HG02678 (cell line): ENCODE results near the gene ASB1.

ENCODE experiments used
- ATAC-seq: cut with Tn5 transposase; IDR thresholded peaks from one replicate; pipeline ENCODE4 v1.9.1; 2021; ENCODE audit warnings: mild to moderate bottlenecking, moderate library complexity; ENCODE audit not compliant: unreplicated experiment

Gene ASB1

DNA sequence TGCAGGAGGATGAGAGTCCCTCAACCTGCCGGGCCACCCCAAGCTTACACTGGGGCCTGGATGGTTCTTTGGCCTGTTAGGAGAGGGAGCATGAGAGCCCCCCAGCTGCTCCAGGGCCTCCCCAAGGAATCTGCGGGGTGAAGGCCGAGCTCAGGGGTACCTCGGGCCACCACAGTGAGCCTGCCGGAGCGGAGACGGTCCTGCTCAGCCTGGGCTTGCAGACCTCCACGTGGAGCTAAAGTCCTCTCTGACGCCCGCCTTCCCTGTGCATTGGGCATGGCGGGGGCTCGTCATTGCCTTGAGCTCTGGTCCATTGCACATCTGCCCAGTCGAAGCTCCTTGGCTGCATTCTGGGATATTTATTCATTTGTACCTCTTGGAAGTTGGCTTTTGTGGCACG lies 62.7 kb downstream of the ASB1 start:
- no peak for ATAC-seq

- ATAC-seq: no peak
These were observed 63.2 kb downstream of the ASB1 start for GRCh38 chr2:238489896-238490295.

DNA sequence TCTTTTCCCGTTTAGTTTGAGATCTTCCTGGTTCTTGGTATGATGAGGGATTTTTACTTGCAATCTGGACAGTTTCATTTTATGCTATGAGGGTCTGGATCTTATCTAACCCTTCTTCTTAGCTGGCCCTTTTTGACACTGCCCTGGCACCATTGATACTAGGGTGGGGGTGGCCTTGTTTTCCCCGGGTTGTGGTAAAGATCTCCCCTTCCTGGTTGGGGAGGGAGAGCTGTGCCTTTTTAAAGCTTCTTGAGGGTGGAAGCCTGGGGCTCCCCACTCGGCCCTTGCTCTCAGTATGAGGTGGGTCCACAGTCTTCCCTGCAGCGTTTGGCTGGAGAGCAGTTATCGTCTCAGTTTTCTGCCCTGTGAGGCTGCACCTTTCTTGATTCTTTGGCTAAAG lies 66.1 kb downstream of the ASB1 start:
- ATAC-seq: no peak

DNA sequence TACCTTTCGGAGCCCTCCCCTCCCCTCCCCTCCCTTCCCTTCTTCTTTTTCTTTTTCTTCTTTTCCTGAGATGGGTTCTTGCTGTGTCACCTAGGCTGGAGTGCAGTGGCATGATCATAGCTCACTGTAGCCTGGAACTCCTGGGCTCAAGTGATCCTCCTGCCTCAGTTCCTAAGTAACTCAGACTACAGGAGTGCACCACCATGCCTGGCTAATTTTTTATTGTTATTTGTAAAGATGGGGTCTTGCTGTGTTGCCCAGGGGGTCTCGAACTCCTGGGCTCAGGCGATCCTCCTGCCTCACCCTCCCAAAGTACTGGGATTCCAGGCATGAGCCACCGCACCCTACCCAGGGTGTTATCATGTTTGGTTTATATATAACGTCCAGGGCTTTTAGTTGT lies 66.7 kb downstream of the ASB1 start:
- no peak for ATAC-seq

DNA sequence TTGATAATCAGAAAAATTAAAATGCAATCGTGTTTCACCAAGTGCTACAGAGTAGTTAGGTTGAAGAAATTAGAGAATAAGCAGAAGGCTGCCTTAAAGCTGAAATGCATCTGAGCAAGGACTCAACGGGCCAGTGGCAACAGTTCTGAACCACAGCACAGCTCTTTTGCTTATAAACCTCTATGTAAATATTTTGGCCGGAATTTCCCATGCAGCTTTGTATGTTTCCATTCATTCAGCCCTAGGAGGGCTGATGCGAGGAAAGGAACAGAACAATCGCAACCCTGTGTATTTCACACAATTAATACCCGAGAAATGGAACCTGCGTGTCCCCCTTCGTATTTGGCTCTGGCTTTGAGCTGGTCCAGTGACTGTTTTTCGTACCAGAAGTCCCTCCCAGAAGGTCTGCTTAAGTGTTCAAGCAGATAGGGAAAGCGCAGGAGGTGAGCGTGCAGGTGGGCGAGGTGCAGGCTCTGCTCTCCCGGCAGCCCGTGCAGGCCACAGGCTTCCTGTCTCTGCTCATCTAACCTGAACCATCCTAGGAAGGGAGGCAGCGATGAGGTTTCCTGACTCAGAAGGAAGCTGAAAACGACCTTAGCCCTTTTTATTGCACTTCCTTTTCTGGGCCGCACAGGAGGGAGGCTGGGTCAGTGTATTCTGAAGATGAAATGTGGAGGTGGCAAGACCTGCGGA lies 67.3 kb downstream of the ASB1 start:
- no peak for ATAC-seq

- no peak for ATAC-seq
These were observed 67.8 kb downstream of the ASB1 start for GRCh38 chr2:238494573-238494961.

DNA sequence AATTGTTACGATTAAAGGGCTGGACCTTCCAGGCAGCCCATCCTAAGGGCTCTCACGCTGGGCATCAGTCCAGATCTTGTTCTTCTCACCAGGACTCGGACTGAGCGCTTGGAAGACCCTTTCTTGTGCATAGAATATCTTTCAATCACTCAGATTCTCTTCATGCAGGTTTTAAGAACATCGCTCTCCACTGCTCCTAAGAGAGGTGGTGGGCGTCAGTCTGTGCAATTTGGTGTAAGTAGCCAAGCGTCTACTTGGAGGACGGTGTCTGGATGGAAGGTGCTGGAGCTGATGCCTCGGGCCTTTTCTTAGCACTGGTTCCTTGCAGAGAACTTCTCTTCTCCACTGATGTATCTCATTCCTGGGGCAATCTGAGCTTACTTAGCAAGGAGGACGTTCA lies 68.7 kb downstream of the ASB1 start:
- ATAC-seq: no peak

DNA sequence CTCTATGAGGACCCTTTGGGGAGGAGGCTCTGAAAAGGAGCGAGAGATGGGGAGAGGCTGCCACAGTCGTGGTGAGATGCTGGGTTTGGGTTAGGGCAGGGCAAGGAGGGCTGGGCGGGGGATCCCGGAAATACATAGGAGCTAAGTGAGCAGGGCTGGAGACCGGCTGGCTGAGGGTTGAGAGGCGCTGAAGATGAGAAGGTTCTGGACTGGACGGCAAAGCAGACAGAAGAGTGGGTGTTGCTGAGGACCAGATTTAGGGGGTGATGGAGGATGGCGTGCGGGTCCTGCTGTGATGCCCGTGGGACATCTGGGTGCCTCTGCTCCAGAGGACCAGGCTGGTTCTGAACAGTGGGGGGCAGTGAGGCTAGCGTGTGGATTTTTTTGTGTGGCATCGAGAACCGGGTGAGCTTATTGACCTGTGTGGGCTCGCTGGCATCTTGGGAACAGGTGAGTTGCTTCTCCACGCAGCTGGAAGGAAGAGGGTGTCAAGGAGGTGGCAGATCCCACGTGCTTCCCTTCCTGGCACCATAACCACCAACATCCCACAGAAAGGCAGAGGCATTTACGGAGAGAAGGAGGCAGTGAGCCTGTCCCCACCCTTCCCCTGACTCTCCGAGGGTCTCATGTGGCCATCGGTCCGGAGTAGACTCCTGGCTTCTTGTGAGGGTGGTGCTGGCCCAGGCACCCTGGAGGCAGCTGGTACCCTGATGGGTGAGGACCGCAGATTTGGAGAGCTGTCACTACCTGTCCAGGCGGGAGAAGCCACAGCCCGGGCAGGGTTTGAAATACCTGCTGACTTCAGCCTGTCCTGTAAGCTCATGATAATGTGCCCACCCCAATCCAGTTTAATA lies 70.3 kb downstream of the ASB1 start:
- no peak for ATAC-seq

DNA sequence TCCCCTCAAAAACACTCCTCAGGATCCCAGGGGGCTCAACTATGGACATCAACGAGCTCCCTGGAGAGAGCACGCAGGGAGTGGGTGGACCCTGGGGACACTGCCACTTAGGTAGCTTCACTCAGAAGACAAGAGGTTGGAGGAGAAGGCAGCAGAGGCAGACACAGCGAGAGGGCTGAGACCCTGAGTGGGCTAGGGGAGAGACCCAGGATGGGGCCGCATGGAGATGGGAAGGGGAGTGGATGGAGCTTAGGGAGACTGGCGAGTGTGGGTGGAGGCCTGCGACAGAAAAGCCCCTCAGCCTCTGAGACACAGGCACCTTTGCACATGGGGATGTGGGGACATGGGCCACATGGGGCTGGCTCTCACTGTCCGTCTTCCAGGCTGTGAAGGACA lies 70.9 kb downstream of the ASB1 start:
- no peak for ATAC-seq

GRCh38 chr2:238498188-238498587 lies 71.5 kb downstream of the ASB1 start:
- no peak for ATAC-seq

DNA sequence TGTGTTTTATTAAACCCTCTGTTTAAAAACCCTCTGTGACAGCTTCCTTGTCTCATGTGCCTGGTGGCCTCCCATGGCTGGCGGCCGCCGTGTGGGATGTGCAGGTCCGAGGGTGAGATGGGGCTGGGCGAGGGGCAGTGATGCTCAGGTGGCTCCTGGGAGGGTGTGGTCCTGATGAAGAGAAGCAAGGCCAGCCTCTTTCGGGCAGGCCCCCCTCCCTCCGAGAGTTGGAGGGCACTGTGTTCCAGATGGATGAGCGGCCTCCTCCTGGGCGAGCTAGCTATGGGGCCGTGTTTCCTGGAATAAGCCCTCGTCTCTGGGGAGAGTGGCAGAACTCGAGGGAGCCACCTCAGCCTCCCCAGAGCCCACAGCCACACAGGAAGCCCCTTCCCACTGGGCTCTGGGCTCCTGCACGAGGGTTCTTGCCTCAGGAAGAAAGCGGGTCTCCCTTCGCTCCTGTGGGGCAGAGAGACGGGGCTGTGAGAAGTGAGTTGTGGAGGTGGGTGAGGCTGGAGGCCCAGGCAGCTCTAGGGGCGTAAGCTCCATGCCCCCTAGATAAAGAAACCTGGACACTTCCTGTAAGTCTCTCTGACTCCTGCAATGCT lies 72.1 kb downstream of the ASB1 start:
- no peak for ATAC-seq

DNA sequence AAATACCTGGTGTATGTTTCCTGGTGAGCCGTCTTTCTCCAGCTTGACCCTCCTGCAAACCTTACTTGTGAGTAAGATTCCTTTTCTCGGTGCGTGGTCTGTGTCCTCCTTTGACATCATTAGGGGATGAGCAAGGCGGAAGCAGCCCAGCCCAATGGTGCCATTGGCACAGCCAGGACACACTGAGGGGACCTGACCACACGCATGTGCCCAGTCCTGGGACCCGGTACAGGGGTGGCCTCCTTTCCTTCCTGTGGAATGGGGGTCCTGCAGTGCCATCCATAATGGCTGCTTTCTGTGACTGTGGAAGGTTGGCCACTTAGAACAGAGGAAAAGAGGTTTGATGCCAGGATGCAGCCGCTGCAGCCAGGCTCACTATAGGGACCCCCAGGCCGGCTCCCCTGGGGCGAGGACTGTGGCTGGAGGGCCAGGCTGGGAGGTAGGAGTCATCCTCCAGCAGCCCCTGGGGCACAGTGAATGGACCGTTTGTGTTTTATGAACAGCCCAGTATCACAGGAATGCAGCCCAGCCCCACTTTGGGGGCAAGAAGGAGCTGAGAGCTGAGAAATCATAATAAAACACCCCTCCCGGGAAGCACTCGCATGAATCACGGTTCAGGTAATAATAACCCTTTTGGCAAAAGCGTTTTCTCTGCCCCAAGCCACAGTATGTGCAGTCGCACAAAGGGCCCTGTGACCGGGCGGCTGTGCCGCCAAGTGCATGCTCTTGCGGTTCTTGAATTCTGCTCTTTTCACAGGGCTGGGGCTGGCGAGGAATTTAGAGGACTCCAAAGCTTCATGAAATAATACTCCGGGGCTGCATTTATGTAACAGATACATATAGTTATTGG lies 73.2 kb downstream of the ASB1 start:
- ATAC-seq: no peak

GRCh38 chr2:238501311-238501710 lies 74.6 kb downstream of the ASB1 start:
- ATAC-seq: no peak
